A549 (cell line): ENCODE results near the gene SGPL1. TPM values are rescaled to one million over a fixed set of nuclear protein-coding genes. Genes with fewer than 3 reads are reported as not detected.

Source experiments
- ATAC-seq, 2 experiments: fragments of 200-7000 bp in 1 of 2; fragments of >200 bp in 1 of 2; cut with Nextera tagmentation in 1 of 2; cut with Tn5 transposase in 1 of 2; 3 replicates each; pipeline versions ENCODE4 v1.8.0 to v1.9.1; 2018 to 2020; ENCODE audit warnings: mild to moderate bottlenecking in 1 of 2, moderate library complexity in 1 of 2
- CTCF ChIA-PET: fragments of 300-600 bp; sonication (Branson Sonifier 250); formaldehyde crosslinking; extraction: SDS; loops from one replicate; lab custom pipeline; 2021; ENCODE audit warnings: antibody characterized with exemption, inconsistent platforms; lab: Yijun Ruan, JAX
- POLR2A ChIA-PET: fragments of 350-600 bp; formaldehyde crosslinking; extraction: SDS; loops from one replicate; lab custom pipeline; 2021; ENCODE audit warnings: antibody characterized with exemption, inconsistent platforms; lab: Yijun Ruan, JAX
- DNase-seq, 2 experiments: peaks; one replicate each; pipeline versions ENCODE4 v3.0.0 to v3.0.0-alpha.2; 2011 to 2016; ENCODE audit warnings: low read depth in 1 of 2, low spot score in 1 of 2
- FAIRE-seq: peaks from 2 replicates; lab custom pipeline; 2011; peaks lifted over from hg19 to GRCh38; lab: Jason Lieb, UNC
- H3K27ac ChIP-seq, 2 experiments: fragments of >200 bp; sonication (Bioruptor Twin); formaldehyde crosslinking; 3 replicates each; pipeline ENCODE4 v1.5.1; 2016 to 2017
- H3K4me1 ChIP-seq: fragments of >200 bp; sonication (Bioruptor Twin); formaldehyde crosslinking; 3 replicates; pipeline ENCODE4 v1.6.1; 2016
- H3K4me2 ChIP-seq: fragments of >200 bp; sonication (Bioruptor Twin); formaldehyde crosslinking; 3 replicates; pipeline ENCODE4 v1.6.1; 2016
- H3K4me3 ChIP-seq: fragments of >200 bp; sonication (Bioruptor Twin); formaldehyde crosslinking; 3 replicates; pipeline ENCODE4 v1.5.1; 2016
- H3K9me3 ChIP-seq: fragments of >200 bp; sonication (Bioruptor Twin); formaldehyde crosslinking; 3 replicates; pipeline ENCODE4 v1.6.1; 2016
- BHLHE40 ChIP-seq: IDR thresholded peaks from 2 replicates; pipeline ENCODE4 v1.6.1; 2012; ENCODE audit warnings: low read depth, low read length, inconsistent platforms
- CHD2 ChIP-seq: fragments of 150-350 bp; IDR thresholded peaks from 2 replicates; pipeline ENCODE4 v1.6.1; 2014; ENCODE audit warnings: low read length; ENCODE audit not compliant: partially characterized antibody
- CHD4 ChIP-seq: fragments of 200-600 bp; sonication (generic); IDR thresholded peaks from 2 replicates; pipeline ENCODE4 v1.6.1; 2016; ENCODE audit warnings: antibody characterized with exemption, mild to moderate bottlenecking, borderline replicate concordance
- CTCF ChIP-seq: fragments of >200 bp; sonication (Bioruptor Twin); formaldehyde crosslinking; IDR thresholded peaks from 3 replicates; pipeline ENCODE4 v1.5.1; 2016
- EHMT2 ChIP-seq: fragments of 200-600 bp; sonication (generic); IDR thresholded peaks from 2 replicates; pipeline ENCODE4 v1.6.1; 2016; ENCODE audit warnings: antibody characterized with exemption, low read depth, mild to moderate bottlenecking, moderate library complexity
- ESRRA ChIP-seq: fragments of 150-350 bp; IDR thresholded peaks from 2 replicates; pipeline ENCODE4 v1.6.1; 2014; ENCODE audit warnings: mild to moderate bottlenecking, low read length, borderline replicate concordance
- FOSB ChIP-seq: fragments of 250-450 bp; sonication (Bioruptor Pico); IDR thresholded peaks from 2 replicates; pipeline ENCODE4 v1.5.0; 2020; ENCODE audit warnings: mild to moderate bottlenecking, moderate library complexity
- FOSL2 ChIP-seq, 2 experiments: fragments of 450-650 bp in 1 of 2; fragments of >200 bp in 1 of 2; sonication (Bioruptor Twin) in 1 of 2; formaldehyde crosslinking; IDR thresholded peaks; 2 replicates each; pipeline versions ENCODE4 v1.5.0 to v1.6.1; 2016 to 2020; ENCODE audit warnings: mild to moderate bottlenecking in 1 of 2, moderate library complexity in 1 of 2
- HOXB5 ChIP-seq: fragments of 250-450 bp; sonication (Bioruptor Pico); IDR thresholded peaks from 2 replicates; pipeline ENCODE4 v1.5.0; 2020; ENCODE audit warnings: mild to moderate bottlenecking, moderate library complexity
- JUN ChIP-seq, 2 experiments: fragments of >200 bp; sonication (Bioruptor Twin); formaldehyde crosslinking; IDR thresholded peaks; 2 replicates in 1 of 2; 3 replicates in 1 of 2; pipeline ENCODE4 v1.6.1; 2016 to 2017
- KDM1A ChIP-seq: fragments of 200-600 bp; sonication (generic); IDR thresholded peaks from 2 replicates; pipeline ENCODE4 v1.6.1; 2016; ENCODE audit warnings: low read depth, mild to moderate bottlenecking
- KDM5A ChIP-seq: fragments of 200-600 bp; sonication (generic); IDR thresholded peaks from 2 replicates; pipeline ENCODE4 v1.6.1; 2016; ENCODE audit warnings: antibody characterized with exemption, mild to moderate bottlenecking
- MAX ChIP-seq: IDR thresholded peaks from 2 replicates; pipeline ENCODE4 v1.6.1; 2012
- NPAS2 ChIP-seq: fragments of 250-450 bp; sonication (Bioruptor Pico); IDR thresholded peaks from 2 replicates; pipeline ENCODE4 v1.8.0; 2022; ENCODE audit warnings: mild to moderate bottlenecking, moderate library complexity, borderline replicate concordance
- POLR2A ChIP-seq: IDR thresholded peaks from 2 replicates; pipeline ENCODE4 v1.6.1; 2012; ENCODE audit warnings: mild to moderate bottlenecking, low read length
- SMC3 ChIP-seq: fragments of >200 bp; sonication (Bioruptor Twin); formaldehyde crosslinking; IDR thresholded peaks from 3 replicates; pipeline ENCODE4 v1.6.1; 2018; ENCODE audit warnings: inconsistent platforms
- SREBF2 ChIP-seq: fragments of 450-650 bp; IDR thresholded peaks from 2 replicates; pipeline ENCODE4 v1.6.1; 2014; ENCODE audit warnings: mild to moderate bottlenecking, moderate library complexity
- USF2 ChIP-seq: fragments of 450-650 bp; IDR thresholded peaks from 2 replicates; pipeline ENCODE4 v1.6.1; 2014; ENCODE audit warnings: antibody characterized with exemption
- ZC3H11A ChIP-seq: fragments of 450-650 bp; IDR thresholded peaks from 2 replicates; pipeline ENCODE4 v1.6.1; 2014; ENCODE audit warnings: antibody characterized with exemption, mild to moderate bottlenecking
- ZFP36 ChIP-seq: fragments of 450-650 bp; IDR thresholded peaks from 2 replicates; pipeline ENCODE4 v1.6.1; 2014; ENCODE audit warnings: borderline replicate concordance; ENCODE audit not compliant: partially characterized antibody
- ZNF302 ChIP-seq: fragments of 250-450 bp; sonication (Bioruptor Pico); IDR thresholded peaks from 2 replicates; pipeline ENCODE4 v1.9.0; 2021; ENCODE audit warnings: inconsistent platforms, mild to moderate bottlenecking, moderate library complexity
- WGBS: methylation state at CpG from one replicate; pipeline ENCODE4 v1.1.6; 2017; ENCODE audit errors: missing lambda C conversion rate; 5-methylcytosine and 5-hydroxymethylcytosine counted together
- polyA plus RNA-seq, 4 experiments: library from polyadenylated mRNA; depleted of rRNA in 3 of 4; stranded (reverse); fragments of >200 nt; fragmentation: RNase III in 1 of 4; extraction: RNeasy Plus Mini Kit Qiagen cat#74134 plus additional on column Dnase treatment in 1 of 4; gene quantifications; 2 replicates in 3 of 4; 3 replicates in 1 of 4; pipeline ENCODE4 v1.2.3, GENCODE V29; 2011 to 2017

Gene SGPL1
- polyA plus RNA-seq, 2 of the 4 experiments (the other 2 are of a cell fraction) = 32.2 to 49.8 TPM

GRCh38 chr10:70884741-70885140, 69.0 kb downstream of the SGPL1 start:
- Histone ChIP-seq H3K4me1 (peaks cover 16% of the 10 kb centered on the region), H3K27ac (no peak overlapping the region), H3K4me3 (no peak overlapping the region), H3K9me3 (no peaks in the 10 kb centered on the region), H3K4me2 (no peak overlapping the region)
- CTCF ChIA-PET = interaction anchor here (0.6 to 4.1 kb wide), 7 partner anchors 18 to 400 kb away, joined by 3 to 14 read pairs (median 4); no protein-coding TSS in a partner anchor
- no peak for ATAC-seq
- no peak for FAIRE-seq
- DNase-seq = no peak
- no peak for TF ChIP-seq BHLHE40
- no peak for TF ChIP-seq ESRRA
- no peak for TF ChIP-seq KDM5A
- no peak for TF ChIP-seq FOSB (CRISPR knock-in tag)
- no peak for TF ChIP-seq FOSL2 (IDR thresholded peaks at IDR 0.05)
- TF ChIP-seq FOSL2 (CRISPR knock-in tag; IDR thresholded peaks at IDR 0.05) = no peak
- WGBS = 79% methylated on average over 1 of the region's 1 CpG
- POLR2A ChIA-PET = no interaction called here

- ATAC-seq (no peak), DNase-seq (no peak), FAIRE-seq (no peak)
- H3K27ac ChIP-seq = no peak overlapping the region
- H3K9me3 ChIP-seq = no peaks in the 10 kb centered on the region
- 92% methylated on average over 4 of the region's 4 CpGs for WGBS
- no peak overlapping the region for H3K4me3 ChIP-seq
- H3K4me1 ChIP-seq = peaks cover 16% of the 10 kb centered on the region
- TF ChIP-seq MAX (no peak), KDM1A (no peak), ZFP36 (no peak), CHD2 (no peak), ZNF302 (no peak), KDM5A (no peak), ZC3H11A (no peak), CHD4 (no peak), USF2 (no peak), SREBF2 (no peak), SMC3 (no peak), POLR2A (no peak), JUN (IDR thresholded peaks at IDR 0.05) (no peak), HOXB5 (CRISPR knock-in tag) (no peak)
- H3K4me2 ChIP-seq = no peak overlapping the region
- POLR2A ChIA-PET = no interaction called here
- CTCF ChIA-PET = interaction anchor here (1.3 to 6.1 kb wide), 3 partner anchors 17 to 400 kb away, joined by 4 to 31 read pairs (median 14); partner anchors contain the start of gene SGPL1
These were observed 69.7 kb downstream of the SGPL1 start for GRCh38 chr10:70885481-70885880.

- FAIRE-seq (no peak), ATAC-seq (no peak), DNase-seq (no peak)
- CTCF ChIA-PET = interaction anchor here (1.1 to 6.1 kb wide), 6 partner anchors 9 to 425 kb away, joined by 3 to 31 read pairs (median 4); partner anchors contain the start of gene SGPL1
- Histone ChIP-seq H3K4me3 (no peak overlapping the region), H3K9me3 (no peaks in the 10 kb centered on the region), H3K27ac (no peak overlapping the region), H3K4me1 (peaks cover 16% of the 10 kb centered on the region), H3K4me2 (peak overlapping the region; percentile 92)
- WGBS = 91% methylated on average over 18 of the region's 18 CpGs
- POLR2A ChIA-PET = no interaction called here
- no peak for TF ChIP-seq NPAS2 (CRISPR knock-in tag)
- no peak for TF ChIP-seq EHMT2
- TF ChIP-seq CTCF = no peak
These were observed 70.5 kb downstream of the SGPL1 start for GRCh38 chr10:70885931-70886903.
